IMR-90 (cell line): ENCODE results near the gene CARD8. TPM values are rescaled to one million over a fixed set of nuclear protein-coding genes. Genes with fewer than 3 reads are reported as not detected.

Source experiments
- ATAC-seq: fragments of 200-7000 bp; cut with Tn5 transposase; 2 replicates; pipeline ENCODE4 v1.9.1; 2020; ENCODE audit warnings: low read depth, mild to moderate bottlenecking, moderate library complexity
- BruUV-seq: library from RNA; stranded (reverse); fragments of 400-500 nt; replicated peaks from 2 replicates; lab custom pipeline; 2021; lab: Mats Ljungman, UMichigan
- CTCF ChIA-PET: fragments of 300-600 bp; formaldehyde crosslinking; extraction: SDS; loops from one replicate; lab custom pipeline; 2021; ENCODE audit warnings: antibody characterized with exemption; lab: Yijun Ruan, JAX
- POLR2A ChIA-PET: fragments of 300-600 bp; sonication (Branson Sonifier 250); formaldehyde crosslinking; loops from one replicate; lab custom pipeline; 2022; ENCODE audit warnings: antibody characterized with exemption; ENCODE audit not compliant: unreplicated experiment; lab: Charles Lee
- DNase-seq: peaks from one replicate; pipeline ENCODE4 v3.0.0; 2013
- H2AFZ ChIP-seq: replicated peaks from 2 replicates; pipeline ENCODE3; 2013; ENCODE audit warnings: low read length, mild to moderate bottlenecking; ENCODE audit not compliant: poor library complexity
- H2AK5ac ChIP-seq: 2 replicates; pipeline ENCODE4 v1.6.1; 2013; ENCODE audit warnings: low read depth, low read length, inconsistent platforms
- H2AK9ac ChIP-seq: replicated peaks from 2 replicates; pipeline ENCODE3; 2013; ENCODE audit warnings: mild to moderate bottlenecking, low read depth, low read length, moderate library complexity; ENCODE audit not compliant: poor library complexity
- H2BK120ac ChIP-seq: 2 replicates; pipeline ENCODE4 v1.6.1; 2013; ENCODE audit warnings: low read depth, low read length, inconsistent platforms
- H2BK15ac ChIP-seq: 3 replicates; pipeline ENCODE4 v1.6.1; 2013; ENCODE audit warnings: low read depth, low read length, inconsistent platforms
- H2BK20ac ChIP-seq: 2 replicates; pipeline ENCODE4 v1.6.1; 2013; ENCODE audit warnings: low read depth, mild to moderate bottlenecking, inconsistent platforms, low read length, moderate library complexity
- H2BK5ac ChIP-seq: 2 replicates; pipeline ENCODE4 v1.6.1; 2013; ENCODE audit warnings: mild to moderate bottlenecking, low read depth, low read length, inconsistent platforms; ENCODE audit not compliant: poor library complexity, severe bottlenecking
- H3K14ac ChIP-seq: replicated peaks from 2 replicates; pipeline ENCODE4 v1.6.1; 2013; ENCODE audit warnings: low read depth, low read length, inconsistent platforms
- H3K18ac ChIP-seq: 2 replicates; pipeline ENCODE4 v1.6.1; 2013; ENCODE audit warnings: low read depth, low read length, control low read depth
- H3K23ac ChIP-seq: 2 replicates; pipeline ENCODE4 v1.6.1; 2013; ENCODE audit warnings: low read depth, low read length, inconsistent platforms
- H3K27ac ChIP-seq: 2 replicates; pipeline ENCODE4 v1.5.1; 2013; ENCODE audit warnings: mild to moderate bottlenecking, control low read depth, low read length; ENCODE audit not compliant: insufficient read depth
- H3K27me3 ChIP-seq: 2 replicates; pipeline ENCODE4 v1.6.1; 2013; ENCODE audit warnings: low read length; ENCODE audit not compliant: control insufficient read depth, insufficient read depth
- H3K36me3 ChIP-seq: 2 replicates; pipeline ENCODE4 v1.6.1; 2013; ENCODE audit warnings: low read length, mixed read lengths; ENCODE audit not compliant: control insufficient read depth, insufficient read depth
- H3K4ac ChIP-seq: 2 replicates; pipeline ENCODE4 v1.6.1; 2013; ENCODE audit warnings: low read depth, low read length, inconsistent platforms
- H3K4me1 ChIP-seq: 2 replicates; pipeline ENCODE4 v1.6.1; 2013; ENCODE audit warnings: low read length, mixed read lengths; ENCODE audit not compliant: control insufficient read depth, insufficient read depth
- H3K4me2 ChIP-seq: 2 replicates; pipeline ENCODE4 v1.6.1; 2013; ENCODE audit warnings: low read depth, mild to moderate bottlenecking, control low read depth, low read length, moderate library complexity
- H3K4me3 ChIP-seq: 2 replicates; pipeline ENCODE4 v1.5.1; 2013; ENCODE audit warnings: low read depth, mild to moderate bottlenecking, control low read depth, low read length, moderate library complexity; ENCODE audit not compliant: insufficient read depth
- H3K56ac ChIP-seq: 2 replicates; pipeline ENCODE4 v1.6.1; 2013; ENCODE audit warnings: low read length, inconsistent platforms; ENCODE audit not compliant: insufficient read depth; ENCODE audit errors: extremely low read depth
- H3K79me1 ChIP-seq, 2 experiments: 2 replicates each; pipeline ENCODE4 v1.6.1; 2013; ENCODE audit warnings: low read length in 2 of 2, inconsistent platforms in 1 of 2, low read depth in 1 of 2
- H3K9ac ChIP-seq: 2 replicates; pipeline ENCODE4 v1.6.1; 2013; ENCODE audit warnings: low read depth, low read length, control low read depth
- H3K9me1 ChIP-seq: 2 replicates; pipeline ENCODE4 v1.6.1; 2013; ENCODE audit warnings: low read length, inconsistent platforms; ENCODE audit not compliant: insufficient read depth
- H3K9me3 ChIP-seq: 2 replicates; pipeline ENCODE4 v1.6.1; 2013; ENCODE audit warnings: low read length; ENCODE audit not compliant: control insufficient read depth, insufficient read depth
- H4K20me1 ChIP-seq: 2 replicates; pipeline ENCODE4 v1.6.1; 2013; ENCODE audit warnings: low read length, inconsistent platforms; ENCODE audit not compliant: insufficient read depth
- H4K5ac ChIP-seq: 2 replicates; pipeline ENCODE4 v1.6.1; 2013; ENCODE audit warnings: mild to moderate bottlenecking, low read depth, low read length, control low read depth
- H4K8ac ChIP-seq, 2 experiments: 2 replicates each; pipeline ENCODE4 v1.6.1; 2013; ENCODE audit warnings: low read depth in 2 of 2, low read length in 2 of 2, control low read depth in 1 of 2, inconsistent platforms in 1 of 2
- H4K91ac ChIP-seq: 2 replicates; pipeline ENCODE4 v1.6.1; 2013; ENCODE audit warnings: low read depth, low read length, inconsistent platforms; ENCODE audit not compliant: insufficient read depth
- CEBPB ChIP-seq: IDR thresholded peaks from 2 replicates; pipeline ENCODE4 v1.6.1; 2012; ENCODE audit warnings: low read depth, low read length, improper control_type of control experiment
- CTCF ChIP-seq: conservative IDR thresholded peaks from 2 replicates; pipeline ENCODE4 v1.5.1; 2012; ENCODE audit warnings: mild to moderate bottlenecking, low read depth, low read length, improper control_type of control experiment
- ELK1 ChIP-seq: fragments of 150-350 bp; IDR thresholded peaks from 2 replicates; pipeline ENCODE4 v1.6.1; 2016; ENCODE audit warnings: low read depth, mild to moderate bottlenecking, low read length, moderate library complexity, borderline replicate concordance
- MAZ ChIP-seq: IDR thresholded peaks from 2 replicates; pipeline ENCODE4 v1.6.1; 2012; ENCODE audit warnings: low read depth, mild to moderate bottlenecking, low read length, improper control_type of control experiment, moderate library complexity, borderline replicate concordance
- MXI1 ChIP-seq: IDR thresholded peaks from 2 replicates; pipeline ENCODE4 v1.6.1; 2012; ENCODE audit warnings: low read depth, mild to moderate bottlenecking, low read length, moderate library complexity, borderline replicate concordance
- RAD21 ChIP-seq: IDR thresholded peaks from 2 replicates; pipeline ENCODE4 v1.6.1; 2012; ENCODE audit warnings: low read length, improper control_type of control experiment
- RFX5 ChIP-seq: IDR thresholded peaks from 2 replicates; pipeline ENCODE4 v1.8.0; 2012; ENCODE audit warnings: low read depth, mild to moderate bottlenecking, low read length, moderate library complexity
- dilution Hi-C: fragments of 300-500 bp; cut with HindIII; formaldehyde crosslinking; loops from one replicate; pipeline ENCODE4 v1.14.3; 2018; ENCODE audit warnings: low sequenced_read_pairs; ENCODE audit not compliant: unreplicated experiment
- in situ Hi-C: fragments of 300-500 bp; cut with MboI; formaldehyde crosslinking; loops from 3 replicates; pipeline ENCODE4 v1.14.3; 2019; ENCODE audit warnings: low sequenced_read_pairs, inconsistent platforms, mixed read lengths
- intact Hi-C: fragments of 100-400 bp; cut with micrococcal nuclease; formaldehyde crosslinking; loops from 2 replicates; pipeline ENCODE4 v1.10.0; 2022
- polyA plus RNA-seq, 3 experiments: library from polyadenylated mRNA; depleted of rRNA; stranded (reverse); fragments of >200 nt; gene quantifications; 2 replicates each; pipeline ENCODE4 v1.2.3, GENCODE V29; 2012; ENCODE audit warnings: low replicate concordance in 1 of 3
- total RNA-seq: library from RNA; depleted of rRNA; stranded (reverse); fragments of >200 nt; gene quantifications from 2 replicates; pipeline ENCODE4 v1.2.3, GENCODE V29; 2012

CARD8 gene
- total and polyA plus RNA-seq, 2 of the 4 experiments (the other 2 are of a cell fraction) = 11.3 to 15.5 TPM

GRCh38 chr19:48253999-48254398 is 1.7 kb downstream of the CARD8 start:
- dilution Hi-C loops (no loop called here), intact Hi-C loops (no loop called here), in situ Hi-C loops (no loop called here)
- Histone ChIP-seq H3K27ac (no peak overlapping the region), H3K9me3 (no peaks in the 10 kb centered on the region), H2BK5ac (no peak overlapping the region), H3K9me1 (no peaks in the 10 kb centered on the region), H3K27me3 (no peaks in the 10 kb centered on the region), H4K20me1 (no peaks in the 10 kb centered on the region), H3K18ac (no peak overlapping the region), H4K91ac (no peak overlapping the region), H3K9ac (no peak overlapping the region), H4K5ac (no peak overlapping the region), H3K4ac (no peak overlapping the region), H3K4me2 (no peak overlapping the region), H3K23ac (no peak overlapping the region), H4K8ac (no peak overlapping the region), H2BK20ac (no peak overlapping the region), H3K14ac (no peak overlapping the region), H2AFZ (no peak overlapping the region), H2BK15ac (no peak overlapping the region), H3K56ac (no peak overlapping the region), H3K4me3 (no peak overlapping the region), H2BK120ac (no peak overlapping the region), H2AK9ac (no peak overlapping the region), H3K36me3 (peaks cover 3% of the 10 kb centered on the region; the same call in 1 of the 2 replicates), H3K4me1 (no peaks in the 10 kb centered on the region), H3K79me1 (peaks cover 18 to 46% of the 10 kb centered on the region in 2 experiments), H2AK5ac (no peak overlapping the region)
- BruUV-seq = no TSS peak
- ChIA-PET POLR2A (no interaction called here), CTCF (interaction anchor here (0.5 kb wide), 1 partner anchor 738 kb away, joined by 4 read pairs; no protein-coding TSS in a partner anchor)
- ATAC-seq (no peak), DNase-seq (no peak)
- TF ChIP-seq CTCF = no peak
- TF ChIP-seq RFX5 = no peak
- TF ChIP-seq RAD21 = no peak
- no peak for TF ChIP-seq CEBPB
- TF ChIP-seq ELK1 = no peak
- TF ChIP-seq MAZ = no peak
- no peak for TF ChIP-seq MXI1
